ENCODE results near the gene CPTP.

The CPTP gene

DNA sequence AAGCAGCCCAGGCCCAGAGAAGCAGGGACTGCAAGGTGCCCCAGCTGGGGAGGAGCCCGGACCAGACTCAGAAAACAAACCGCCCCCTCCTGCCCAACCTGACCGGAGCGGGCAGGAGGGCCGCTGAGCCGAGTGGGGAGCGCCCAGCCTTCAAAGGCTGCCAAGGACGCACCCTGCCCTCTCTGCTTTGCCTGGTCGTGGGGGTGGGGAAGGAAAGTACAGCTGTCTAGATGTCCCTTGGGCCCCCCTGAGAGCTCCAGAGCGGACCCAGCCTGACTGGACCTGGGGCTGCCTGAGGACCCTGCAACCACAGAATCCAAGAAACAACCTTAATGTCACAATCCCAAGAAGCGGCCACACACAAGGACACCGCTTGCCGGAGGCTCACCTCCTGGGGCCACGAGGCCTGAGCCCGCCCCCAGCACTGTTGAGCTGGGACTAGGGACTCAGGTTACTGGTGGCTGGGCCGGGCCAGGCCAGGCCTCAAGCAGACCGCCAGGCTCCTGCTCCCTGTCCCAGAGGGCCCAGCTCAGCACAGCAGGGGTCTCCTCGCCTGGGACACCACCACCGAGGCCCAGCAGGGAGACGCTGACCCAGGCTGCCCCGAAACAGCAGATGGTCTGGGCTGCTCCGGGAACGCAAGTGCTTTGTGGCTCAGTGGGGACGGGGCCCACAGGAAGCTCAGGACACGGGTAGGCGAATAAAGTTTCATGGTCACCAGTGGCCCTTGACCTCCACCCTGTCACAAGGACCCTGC is 23.2 kb downstream of the CPTP start:
- TF ChIP-seq, protein P1, sequence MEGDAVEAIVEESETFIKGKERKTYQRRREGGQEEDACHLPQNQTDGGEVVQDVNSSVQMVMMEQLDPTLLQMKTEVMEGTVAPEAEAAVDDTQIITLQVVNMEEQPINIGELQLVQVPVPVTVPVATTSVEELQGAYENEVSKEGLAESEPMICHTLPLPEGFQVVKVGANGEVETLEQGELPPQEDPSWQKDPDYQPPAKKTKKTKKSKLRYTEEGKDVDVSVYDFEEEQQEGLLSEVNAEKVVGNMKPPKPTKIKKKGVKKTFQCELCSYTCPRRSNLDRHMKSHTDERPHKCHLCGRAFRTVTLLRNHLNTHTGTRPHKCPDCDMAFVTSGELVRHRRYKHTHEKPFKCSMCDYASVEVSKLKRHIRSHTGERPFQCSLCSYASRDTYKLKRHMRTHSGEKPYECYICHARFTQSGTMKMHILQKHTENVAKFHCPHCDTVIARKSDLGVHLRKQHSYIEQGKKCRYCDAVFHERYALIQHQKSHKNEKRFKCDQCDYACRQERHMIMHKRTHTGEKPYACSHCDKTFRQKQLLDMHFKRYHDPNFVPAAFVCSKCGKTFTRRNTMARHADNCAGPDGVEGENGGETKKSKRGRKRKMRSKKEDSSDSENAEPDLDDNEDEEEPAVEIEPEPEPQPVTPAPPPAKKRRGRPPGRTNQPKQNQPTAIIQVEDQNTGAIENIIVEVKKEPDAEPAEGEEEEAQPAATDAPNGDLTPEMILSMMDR (IDR thresholded peaks at IDR 0.05): no peak
- DNase-seq (ENCODE audit: low spot score): no peak
- Histone ChIP-seq H3K27ac (peak overlapping the region; percentile 40 to 86), H3K4me3 (peak overlapping the region; percentile 75)

DNA sequence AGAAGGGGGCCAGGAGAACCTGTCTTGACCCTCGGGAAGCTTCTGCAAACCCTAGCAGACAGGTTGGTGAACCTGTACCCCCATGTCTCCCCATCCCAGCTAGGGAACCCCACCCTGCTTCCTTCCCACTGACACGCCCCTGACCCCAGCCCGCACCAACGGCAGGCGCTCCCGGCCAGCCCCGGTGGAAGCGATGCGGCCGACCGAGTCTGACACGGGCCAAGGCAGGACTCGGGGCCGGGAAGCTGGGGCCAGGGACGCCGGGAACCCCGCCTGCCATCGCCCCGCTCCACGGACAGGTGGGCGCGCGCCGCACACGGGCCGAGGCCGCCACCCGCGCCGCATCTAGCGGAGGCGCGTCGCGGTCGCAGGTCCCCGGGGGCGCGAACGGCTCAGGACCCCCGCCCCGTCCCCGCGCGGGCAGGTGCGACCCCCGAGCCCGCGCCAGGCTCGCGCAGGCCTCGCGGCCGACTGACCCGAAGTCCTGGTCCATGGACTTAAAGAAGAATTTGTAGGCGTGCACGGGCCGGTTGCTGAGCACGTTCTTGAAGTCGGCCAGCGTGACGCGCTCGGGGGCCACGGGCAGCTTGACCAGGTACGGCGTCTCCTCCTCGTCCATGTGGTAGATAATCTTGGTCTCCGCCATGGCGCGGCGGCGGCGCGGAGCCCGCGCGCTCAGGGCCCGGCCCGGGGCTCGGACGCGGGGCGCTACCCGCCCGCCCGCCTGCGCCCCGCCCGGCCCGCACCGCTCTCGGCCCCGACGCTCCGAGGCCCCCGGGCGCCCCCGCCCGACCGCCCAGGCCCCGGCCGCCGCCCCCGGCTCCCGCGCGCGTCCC is 24.0 kb downstream of the CPTP start:
- Histone ChIP-seq H3K27ac (peak overlapping the region; percentile 40 to 86), H3K4me3 (peak overlapping the region; percentile 75)
- DNase-seq (ENCODE audit: low spot score): no peak
- TF ChIP-seq, protein P1 (IDR thresholded peaks at IDR 0.05): no peak

DNA sequence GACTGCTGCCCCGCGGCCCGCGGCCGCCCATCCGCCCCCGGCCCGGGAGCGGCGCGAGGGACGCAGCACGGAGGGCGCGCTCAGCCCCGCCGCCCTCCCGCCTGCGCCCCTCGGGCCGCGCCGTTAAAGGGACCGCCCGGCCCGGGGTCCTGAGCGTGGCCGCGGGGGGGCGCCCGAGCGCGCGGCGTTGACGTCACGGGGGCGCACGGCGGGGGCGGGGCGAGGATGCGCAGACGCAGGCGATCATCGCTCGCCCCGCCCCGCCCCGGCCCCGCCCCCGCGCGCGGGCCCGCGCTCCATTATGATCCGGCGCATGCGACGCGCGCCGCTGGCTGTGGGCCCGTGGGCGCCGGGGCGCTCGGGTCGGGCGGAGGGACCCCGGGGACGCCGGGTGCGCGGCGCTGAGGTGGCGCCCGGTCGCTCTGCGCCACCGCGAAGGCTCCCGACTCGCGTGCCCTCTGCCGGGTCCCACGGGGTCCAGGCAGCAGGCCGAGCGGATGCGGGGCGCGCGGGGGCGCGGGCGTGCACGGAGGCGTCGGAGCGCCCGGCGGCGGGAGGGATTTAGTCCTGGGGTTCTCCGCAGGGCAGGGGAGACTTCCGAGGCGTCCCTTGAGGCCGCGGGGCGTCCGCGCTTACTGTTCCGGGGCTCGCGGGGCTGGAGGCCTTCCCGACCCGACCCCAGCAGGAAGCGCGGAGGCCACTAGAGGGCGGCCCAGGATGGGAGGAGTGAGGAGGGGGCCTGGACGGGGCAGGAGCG is 24.8 kb downstream of the CPTP start, which contains the start of gene DVL1:
Gene DVL1 (minus strand): TSS at position 163 of the 757 bp plus-strand sequence. CDS start 353 bp downstream, outside the sequence.
- Histone ChIP-seq H3K4me3 (peak within 1 kb of the TSS; percentile 75), H3K27ac (peak within 1 kb of the TSS; percentile 57 to 86)
- TF ChIP-seq, protein P1 (IDR thresholded peaks at IDR 0.05): peak; percentile 25
- DNase-seq (ENCODE audit: low spot score): no peak

DNA sequence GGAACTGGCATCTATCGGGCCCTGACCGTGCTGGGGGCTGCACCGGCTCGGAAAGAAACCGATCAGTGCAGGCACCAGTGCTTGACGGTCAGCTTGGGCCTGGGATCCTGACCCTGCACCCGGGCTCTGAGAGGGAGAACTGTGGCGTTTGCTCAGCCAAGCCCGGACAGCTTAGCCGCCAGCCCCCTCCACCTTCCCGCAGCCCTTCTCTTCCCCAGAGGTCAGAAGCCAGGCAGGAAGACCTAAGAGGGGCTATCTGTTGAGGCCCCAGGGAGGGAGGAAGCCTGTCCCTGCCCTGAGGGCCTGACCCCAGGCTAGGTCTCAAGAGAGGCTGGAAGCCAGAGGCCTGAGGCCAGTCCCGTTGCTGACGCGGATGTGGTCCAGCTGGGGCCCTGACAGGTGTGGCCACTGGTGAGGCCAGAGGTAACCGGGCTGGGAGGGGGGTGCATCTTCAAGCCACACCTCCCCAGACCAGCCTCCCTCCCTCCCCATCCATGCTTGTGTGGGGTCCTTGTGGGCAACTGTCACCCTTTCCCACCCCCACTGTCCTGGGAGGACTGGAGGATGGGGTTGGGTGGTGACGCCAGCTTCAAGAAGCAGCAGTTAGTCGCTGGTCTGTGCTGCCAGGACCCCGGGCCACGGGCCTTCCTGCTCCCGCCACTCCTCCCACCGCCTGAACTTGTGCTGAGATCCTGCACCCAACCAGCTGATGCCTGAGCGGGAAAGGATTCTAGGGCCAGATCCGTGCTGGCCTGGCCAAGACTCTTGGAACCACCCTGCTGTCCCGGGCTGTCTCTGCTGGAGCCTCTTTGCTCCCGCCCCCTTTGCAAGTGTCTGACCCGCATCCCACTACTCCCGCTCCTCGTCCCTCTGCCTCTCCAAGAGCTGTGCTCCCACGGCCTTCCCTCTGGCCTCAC is 27.2 kb downstream of the CPTP start:
- TF ChIP-seq, protein P1 (IDR thresholded peaks at IDR 0.05): no peak
- peak overlapping the region; percentile 30 for H3K4me3 ChIP-seq
- DNase-seq (ENCODE audit: low spot score): no peak
- H3K27ac ChIP-seq: peak overlapping the region in 1 of 2 donors; percentile 71

DNA sequence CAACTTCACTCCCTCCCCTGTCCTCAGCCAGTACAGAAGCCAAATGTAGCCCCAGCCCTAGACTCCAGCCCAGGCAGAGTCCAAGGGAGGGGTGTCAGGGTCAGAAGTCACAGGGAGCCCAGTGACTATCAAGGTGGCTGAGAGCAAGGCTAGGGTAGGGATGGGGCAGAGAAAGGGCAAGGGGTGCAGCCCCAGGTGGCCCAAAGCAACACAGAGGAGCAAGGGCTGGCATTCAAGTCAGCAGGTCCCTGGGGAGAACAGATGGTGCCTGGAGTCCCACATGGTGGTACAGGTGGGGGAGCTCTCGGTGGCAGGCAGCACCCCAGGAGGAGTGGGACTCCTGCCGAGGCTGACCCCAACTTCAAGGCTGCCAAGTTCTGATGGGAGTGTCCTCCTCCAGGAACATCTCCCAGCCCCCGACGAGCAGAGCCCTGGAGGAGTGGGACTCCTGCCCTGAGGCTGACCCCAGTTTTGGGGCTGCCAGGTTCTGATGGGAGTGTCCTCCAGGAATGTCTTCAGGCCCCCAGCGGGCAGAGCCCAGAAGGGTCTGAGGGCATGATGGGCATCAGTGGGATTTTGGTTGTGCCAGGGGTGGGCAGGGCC is 28.3 kb downstream of the CPTP start:
- Histone ChIP-seq H3K27ac (peak overlapping the region in 1 of 2 donors; percentile 71), H3K4me3 (no peak overlapping the region)
- DNase-seq (ENCODE audit: low spot score): no peak
- TF ChIP-seq, protein P1 (IDR thresholded peaks at IDR 0.05): no peak
